ENCODE data around the gene LAPTM4A. TPM values are rescaled to one million over a fixed set of nuclear protein-coding genes. Genes with fewer than 3 reads are reported as not detected.

Gene LAPTM4A
- total RNA-seq, 1 experiment from 2014 or later: 131 TPM

DNA sequence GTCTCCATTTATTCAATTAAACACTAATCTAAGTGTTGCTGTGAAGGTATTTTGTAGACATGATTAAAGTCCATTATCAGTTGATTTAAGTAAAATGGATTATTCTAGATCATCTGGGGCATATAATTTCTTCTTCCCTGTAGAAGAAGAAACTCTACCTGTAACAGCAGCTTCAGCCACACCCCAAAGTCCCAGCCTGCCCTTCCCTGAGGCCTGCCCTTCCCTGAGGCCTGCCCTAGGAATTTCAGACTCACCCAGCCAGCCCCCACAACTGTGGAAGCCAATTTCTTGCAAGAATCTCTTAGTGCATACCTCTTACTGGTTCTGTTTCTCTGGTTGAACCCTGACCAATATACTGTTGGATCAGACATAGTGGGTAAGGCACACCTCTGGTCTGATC lies 13.4 kb upstream of the LAPTM4A start:
- no peak overlapping the region for H4K8ac ChIP-seq (replicated peaks; ENCODE audit: insufficient read length, low read depth, low read length)
- H2BK120ac ChIP-seq (ENCODE audit: low read depth, low read length, poor library complexity, severe bottlenecking): no peak overlapping the region
- H3K27me3 ChIP-seq (ENCODE audit: insufficient read depth, low read length): no peaks in the 10 kb centered on the region
- H3K9ac ChIP-seq (ENCODE audit: extremely low read depth, insufficient read length, low read length): no peak overlapping the region
- H3T11ph ChIP-seq (ENCODE audit: low read length): no peak overlapping the region
- Mint-ChIP-seq H3K27ac (no peak overlapping the region), H3K27me3 (ENCODE audit: low read depth) (peaks cover 2% of the 10 kb centered on the region), H3K4me1 (peaks cover 2% of the 10 kb centered on the region in 2 experiments; a peak in 1 of 4 replicates), H3K36me3 (ENCODE audit: insufficient read depth in 1 of 3, low read depth in 3 of 3) (no peaks in the 10 kb centered on the region), H3K9me3 (peaks cover 3% of the 10 kb centered on the region in 2 experiments; a peak in 2 of 5 replicates), H3K4me3 (no peak overlapping the region)
- H3K18ac ChIP-seq (ENCODE audit: insufficient read length, low read depth, low read length): no peak overlapping the region
- H2BK20ac ChIP-seq (ENCODE audit: low read depth, low read length, poor library complexity, severe bottlenecking): no peak overlapping the region
- no peaks in the 10 kb centered on the region for H3K4me1 ChIP-seq (ENCODE audit: insufficient read depth, low read length)
- no peak overlapping the region for H3K4me2 ChIP-seq (ENCODE audit: insufficient read depth, insufficient read length, low read length)
- no peak overlapping the region for H3K14ac ChIP-seq (ENCODE audit: insufficient read depth, low read length)
- H2BK15ac ChIP-seq (ENCODE audit: low read depth, low read length): no peak overlapping the region
- no peaks in the 10 kb centered on the region for H4K20me1 ChIP-seq (ENCODE audit: control insufficient read depth, insufficient read depth, insufficient read length)
- H3K9me3 ChIP-seq (ENCODE audit: control insufficient read depth, low read depth, low read length): no peaks in the 10 kb centered on the region
- no peak overlapping the region for H2BK5ac ChIP-seq (ENCODE audit: insufficient read length, low read length)
- no peak for DNase-seq
- H3K23ac ChIP-seq (ENCODE audit: insufficient read length, low read depth, low read length): no peak overlapping the region
- H2AFZ ChIP-seq (ENCODE audit: low read length): no peak overlapping the region
- H3K23me2 ChIP-seq (ENCODE audit: insufficient read length, low read depth, low read length, poor library complexity, severe bottlenecking): no peaks in the 10 kb centered on the region
- no peak overlapping the region for H3K27ac ChIP-seq (ENCODE audit: insufficient read length, low read depth, low read length)
- H2AK5ac ChIP-seq (ENCODE audit: insufficient read length, low read length): no peak overlapping the region
- H4K91ac ChIP-seq (ENCODE audit: insufficient read length, low read depth, low read length): no peak overlapping the region
- H4K5ac ChIP-seq (ENCODE audit: insufficient read length, low read depth, low read length): no peak overlapping the region
- H3K79me1 ChIP-seq (ENCODE audit: insufficient read depth, low read depth, low read length, poor library complexity, severe bottlenecking): no peaks in the 10 kb centered on the region
- no peak overlapping the region for H3K4ac ChIP-seq (ENCODE audit: low read depth, low read length)
- H3K56ac ChIP-seq (ENCODE audit: insufficient read length, low read depth, low read length): no peak overlapping the region
- TF ChIP-seq, protein P1, sequence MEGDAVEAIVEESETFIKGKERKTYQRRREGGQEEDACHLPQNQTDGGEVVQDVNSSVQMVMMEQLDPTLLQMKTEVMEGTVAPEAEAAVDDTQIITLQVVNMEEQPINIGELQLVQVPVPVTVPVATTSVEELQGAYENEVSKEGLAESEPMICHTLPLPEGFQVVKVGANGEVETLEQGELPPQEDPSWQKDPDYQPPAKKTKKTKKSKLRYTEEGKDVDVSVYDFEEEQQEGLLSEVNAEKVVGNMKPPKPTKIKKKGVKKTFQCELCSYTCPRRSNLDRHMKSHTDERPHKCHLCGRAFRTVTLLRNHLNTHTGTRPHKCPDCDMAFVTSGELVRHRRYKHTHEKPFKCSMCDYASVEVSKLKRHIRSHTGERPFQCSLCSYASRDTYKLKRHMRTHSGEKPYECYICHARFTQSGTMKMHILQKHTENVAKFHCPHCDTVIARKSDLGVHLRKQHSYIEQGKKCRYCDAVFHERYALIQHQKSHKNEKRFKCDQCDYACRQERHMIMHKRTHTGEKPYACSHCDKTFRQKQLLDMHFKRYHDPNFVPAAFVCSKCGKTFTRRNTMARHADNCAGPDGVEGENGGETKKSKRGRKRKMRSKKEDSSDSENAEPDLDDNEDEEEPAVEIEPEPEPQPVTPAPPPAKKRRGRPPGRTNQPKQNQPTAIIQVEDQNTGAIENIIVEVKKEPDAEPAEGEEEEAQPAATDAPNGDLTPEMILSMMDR (conservative IDR thresholded peaks at IDR 0.05): no peak
- no peaks in the 10 kb centered on the region for H3K79me2 ChIP-seq (ENCODE audit: insufficient read depth, low read length)
- H2BK12ac ChIP-seq (ENCODE audit: insufficient read length, low read depth, low read length): no peak overlapping the region

Data from H9 (cell line).